NCI-H2029 treated with DMSO at 0.1 percent for 48 hours (cell line): ENCODE results near the gene CCDC174.

Experiments
- DNase-seq: peaks from one replicate; lab custom pipeline; 2025; lab: John Stamatoyannopoulos, UW

Gene CCDC174

DNA sequence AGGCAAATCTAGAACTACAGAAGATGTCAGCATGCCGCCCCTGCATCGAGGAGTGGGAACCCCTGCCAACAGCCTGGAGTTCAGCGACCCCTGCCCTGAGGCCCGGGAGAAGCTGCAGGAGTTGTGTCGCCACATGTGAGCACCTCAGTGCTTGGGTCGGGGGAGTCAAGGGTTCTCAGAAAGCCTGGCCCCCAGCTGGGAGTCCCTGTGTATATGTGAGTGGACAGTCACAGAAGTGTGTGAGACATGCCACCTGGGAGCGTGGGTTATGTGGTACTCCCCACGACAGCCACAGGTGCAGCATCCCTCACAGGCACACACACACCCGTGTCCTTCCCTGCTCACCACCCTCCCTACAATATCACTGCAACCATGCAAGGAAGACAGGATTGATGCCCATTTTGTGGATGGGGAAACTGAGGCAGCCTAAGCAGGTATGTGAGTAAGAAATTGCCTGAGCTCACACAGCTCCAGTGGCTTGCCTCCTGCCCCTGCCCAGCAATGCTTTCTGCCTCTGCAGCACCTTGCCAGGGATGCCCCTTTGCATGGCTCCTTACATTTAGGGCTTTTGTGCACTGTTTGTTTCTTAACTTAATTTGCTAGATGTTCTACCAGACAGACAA is 51.7 kb downstream of the CCDC174 start:
- no peak for DNase-seq

DNA sequence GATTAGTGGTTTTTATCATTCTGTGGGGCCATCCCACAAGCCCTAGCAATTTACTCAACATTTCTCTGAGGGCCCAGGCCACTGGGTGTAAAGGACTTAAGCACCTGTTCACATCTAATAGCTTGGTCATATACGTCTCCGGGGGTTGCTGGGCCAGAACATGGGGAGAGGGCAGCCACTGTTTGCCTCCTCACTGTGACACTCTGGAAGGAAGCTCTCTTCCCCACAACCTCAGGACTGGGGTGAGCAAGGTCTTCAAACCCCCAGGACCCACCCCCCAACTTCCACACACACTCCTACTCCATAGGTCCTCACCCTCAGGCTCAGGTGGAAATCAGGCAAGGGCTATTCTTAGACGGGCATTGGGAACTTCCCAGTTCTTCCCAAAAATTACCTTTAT is 52.2 kb downstream of the CCDC174 start:
- DNase-seq, result no peak

DNA sequence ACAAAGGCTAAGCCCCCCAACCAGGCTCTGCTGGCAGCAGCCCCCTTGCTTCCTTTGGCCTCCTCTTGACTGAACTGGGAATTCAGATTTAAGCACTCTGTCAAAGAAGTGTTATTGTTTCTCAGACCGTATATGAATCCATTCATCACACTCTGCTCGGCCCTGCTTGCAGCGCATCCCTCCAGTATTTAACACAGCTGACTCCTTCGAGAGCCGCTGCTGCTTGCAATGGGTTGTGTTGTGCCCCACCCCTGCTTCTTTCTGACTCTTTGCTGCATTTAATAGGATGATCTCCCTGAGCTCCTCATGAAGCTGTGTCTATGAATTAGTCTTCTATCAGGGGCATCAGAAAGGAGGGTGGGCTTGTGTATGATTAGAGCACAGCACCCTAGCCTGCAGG is 54.5 kb downstream of the CCDC174 start:
- DNase-seq, result no peak

DNA sequence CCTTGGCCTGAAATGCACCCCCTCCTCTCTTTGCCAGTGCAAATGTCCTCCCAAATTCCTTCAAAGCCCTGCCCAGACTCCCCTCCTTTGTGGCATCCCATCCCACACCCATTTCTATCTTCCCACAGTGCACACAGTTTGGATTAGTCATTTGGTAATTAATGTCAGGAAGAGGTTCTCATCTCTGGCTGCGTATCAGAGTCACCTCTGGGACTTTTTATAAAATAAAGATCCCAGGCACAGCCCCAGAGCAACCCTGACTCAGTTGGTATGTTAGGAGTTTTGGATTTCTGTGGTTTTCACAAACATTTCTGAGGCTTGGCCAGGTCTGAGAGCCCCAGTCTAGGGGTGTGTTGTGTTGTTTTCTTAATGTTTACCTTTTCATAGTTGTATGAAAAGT is 65.0 kb downstream of the CCDC174 start:
- no peak for DNase-seq

DNA sequence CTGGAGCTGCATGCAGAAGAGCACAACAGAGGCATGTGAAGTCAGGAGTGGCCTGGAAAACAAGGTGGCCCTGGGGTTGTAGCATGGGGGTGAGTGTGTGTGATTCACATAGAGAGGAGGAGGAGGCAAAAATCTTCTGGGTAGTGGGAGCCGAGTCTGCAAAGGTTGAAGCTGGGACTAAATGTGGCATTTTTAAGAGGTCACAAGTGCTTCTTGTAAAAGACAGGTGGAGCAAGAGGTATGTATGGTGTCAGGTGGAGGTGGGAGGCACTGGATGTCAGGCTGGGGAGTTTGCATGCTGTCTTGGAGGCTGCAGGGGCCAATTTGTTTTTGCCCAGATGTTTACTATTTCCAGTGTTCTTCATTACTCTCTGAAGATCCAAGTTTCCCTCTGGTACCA is 65.7 kb downstream of the CCDC174 start:
- no peak for DNase-seq

DNA sequence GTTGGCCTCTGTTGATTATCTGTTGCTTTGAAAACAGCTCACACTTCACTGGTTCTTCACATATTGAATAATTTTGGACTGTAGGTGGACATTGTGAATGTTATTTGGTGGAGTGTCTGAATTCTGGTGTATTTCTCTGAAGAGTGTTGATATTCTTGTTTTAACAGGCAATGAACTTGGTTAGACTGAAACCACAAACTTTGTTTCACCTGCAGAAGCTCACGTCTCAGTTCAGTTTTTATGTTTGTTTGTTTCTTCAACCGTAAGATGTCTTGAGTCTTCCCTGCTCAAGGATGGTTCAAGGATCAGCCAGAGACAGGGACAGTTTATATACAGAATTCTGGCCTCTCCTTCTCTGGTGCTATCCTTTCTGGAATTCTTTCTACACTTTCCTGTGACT is 67.0 kb downstream of the CCDC174 start:
- no peak for DNase-seq

DNA sequence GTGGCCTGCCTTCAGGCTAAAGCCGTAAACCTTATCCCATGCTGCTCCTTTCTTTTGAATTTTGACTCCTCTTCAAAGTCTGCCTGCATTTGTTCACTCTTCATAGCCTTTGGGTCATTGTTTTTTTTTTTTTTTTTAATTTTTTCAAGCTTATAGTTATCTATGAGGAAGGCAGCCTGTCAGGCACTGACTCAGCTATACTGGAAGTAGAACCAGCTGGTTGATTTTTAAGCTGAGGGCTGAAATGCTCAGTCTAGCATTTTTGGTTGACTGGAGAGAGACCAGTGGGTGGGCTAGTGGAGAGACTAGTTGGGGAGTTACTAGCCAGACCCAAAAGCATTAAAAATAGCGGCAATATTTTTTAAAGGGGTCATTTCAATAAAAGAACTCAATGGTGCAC is 67.4 kb downstream of the CCDC174 start:
- DNase-seq, result no peak

DNA sequence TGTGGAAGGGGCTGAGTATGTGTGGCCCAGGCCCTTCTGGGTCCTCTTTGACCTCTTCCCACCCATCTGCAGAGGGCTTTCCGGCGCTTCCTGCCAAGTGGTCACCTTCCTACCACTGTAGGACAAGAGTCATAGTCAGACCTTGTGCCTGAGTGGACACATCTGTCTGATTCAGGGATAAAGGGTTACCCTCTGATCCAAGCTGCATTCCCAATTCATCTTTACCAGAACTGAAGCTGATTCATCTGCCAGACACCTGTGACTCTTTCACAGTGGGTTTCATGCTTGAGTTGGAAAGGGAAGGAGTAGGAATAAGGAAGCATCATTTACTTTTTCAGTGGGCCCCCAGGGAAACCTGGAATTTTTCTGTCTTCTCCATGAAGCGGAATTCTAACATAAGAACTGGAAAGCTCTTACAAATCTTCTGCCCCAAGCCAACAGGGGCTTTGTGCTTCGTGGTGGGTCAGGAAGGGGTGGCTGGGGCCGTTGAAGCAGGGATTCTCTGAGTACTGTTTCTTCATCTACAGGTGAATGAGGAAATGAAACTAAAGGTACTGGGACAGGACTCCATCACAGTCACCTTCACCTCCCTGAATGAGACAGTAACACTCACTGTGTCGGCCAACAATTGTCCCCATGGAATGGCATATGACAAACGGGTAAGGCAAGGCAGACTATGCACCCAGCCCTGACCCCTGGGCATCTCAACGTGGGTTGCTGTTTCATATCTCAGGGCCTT is 69.7 kb downstream of the CCDC174 start:
- DNase-seq, result no peak
